ENCODE measurements around the gene ZFP37.

DNA sequence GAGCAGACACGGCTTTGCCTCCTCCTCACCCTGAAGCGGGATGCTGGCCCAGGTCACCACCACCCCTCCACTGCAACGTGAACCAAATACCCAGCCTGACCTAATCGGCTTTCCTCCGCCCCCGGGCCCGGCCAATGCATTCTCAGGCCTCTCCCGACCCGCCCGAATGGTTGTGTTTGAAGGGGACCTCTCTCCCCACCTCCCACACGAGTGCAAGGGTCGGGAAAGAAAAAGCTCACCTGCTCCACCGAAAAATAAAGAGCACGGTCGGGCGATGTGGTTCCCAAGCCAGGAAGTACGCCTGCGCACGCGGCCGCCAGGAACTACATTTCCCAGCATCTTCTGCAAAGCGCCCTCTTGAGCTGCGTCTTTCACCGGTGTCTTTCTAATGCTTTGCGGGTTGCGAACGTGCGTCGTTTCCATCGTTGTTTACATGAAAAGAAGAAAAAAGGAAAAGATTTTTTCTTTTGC is 44.6 kb downstream of the ZFP37 start, which contains the start of gene ZNF883:
- TF ChIP-seq POLR2A (IDR thresholded peaks at IDR 0.05): no peak
- TF ChIP-seq, protein P1, sequence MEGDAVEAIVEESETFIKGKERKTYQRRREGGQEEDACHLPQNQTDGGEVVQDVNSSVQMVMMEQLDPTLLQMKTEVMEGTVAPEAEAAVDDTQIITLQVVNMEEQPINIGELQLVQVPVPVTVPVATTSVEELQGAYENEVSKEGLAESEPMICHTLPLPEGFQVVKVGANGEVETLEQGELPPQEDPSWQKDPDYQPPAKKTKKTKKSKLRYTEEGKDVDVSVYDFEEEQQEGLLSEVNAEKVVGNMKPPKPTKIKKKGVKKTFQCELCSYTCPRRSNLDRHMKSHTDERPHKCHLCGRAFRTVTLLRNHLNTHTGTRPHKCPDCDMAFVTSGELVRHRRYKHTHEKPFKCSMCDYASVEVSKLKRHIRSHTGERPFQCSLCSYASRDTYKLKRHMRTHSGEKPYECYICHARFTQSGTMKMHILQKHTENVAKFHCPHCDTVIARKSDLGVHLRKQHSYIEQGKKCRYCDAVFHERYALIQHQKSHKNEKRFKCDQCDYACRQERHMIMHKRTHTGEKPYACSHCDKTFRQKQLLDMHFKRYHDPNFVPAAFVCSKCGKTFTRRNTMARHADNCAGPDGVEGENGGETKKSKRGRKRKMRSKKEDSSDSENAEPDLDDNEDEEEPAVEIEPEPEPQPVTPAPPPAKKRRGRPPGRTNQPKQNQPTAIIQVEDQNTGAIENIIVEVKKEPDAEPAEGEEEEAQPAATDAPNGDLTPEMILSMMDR (IDR thresholded peaks at IDR 0.05): no peak

Measured in right lobe of liver (tissue), 4 donors.